ENCODE data around the gene FADS2. TPM values are rescaled to one million over a fixed set of nuclear protein-coding genes. Genes with fewer than 3 reads are reported as not detected.
A peak's percentile ranks its signal among the peaks of the same experiment; 100 is the strongest.

FADS2 gene
- total RNA-seq, 2 experiments from 2014 or later: 131 to 134 TPM

DNA sequence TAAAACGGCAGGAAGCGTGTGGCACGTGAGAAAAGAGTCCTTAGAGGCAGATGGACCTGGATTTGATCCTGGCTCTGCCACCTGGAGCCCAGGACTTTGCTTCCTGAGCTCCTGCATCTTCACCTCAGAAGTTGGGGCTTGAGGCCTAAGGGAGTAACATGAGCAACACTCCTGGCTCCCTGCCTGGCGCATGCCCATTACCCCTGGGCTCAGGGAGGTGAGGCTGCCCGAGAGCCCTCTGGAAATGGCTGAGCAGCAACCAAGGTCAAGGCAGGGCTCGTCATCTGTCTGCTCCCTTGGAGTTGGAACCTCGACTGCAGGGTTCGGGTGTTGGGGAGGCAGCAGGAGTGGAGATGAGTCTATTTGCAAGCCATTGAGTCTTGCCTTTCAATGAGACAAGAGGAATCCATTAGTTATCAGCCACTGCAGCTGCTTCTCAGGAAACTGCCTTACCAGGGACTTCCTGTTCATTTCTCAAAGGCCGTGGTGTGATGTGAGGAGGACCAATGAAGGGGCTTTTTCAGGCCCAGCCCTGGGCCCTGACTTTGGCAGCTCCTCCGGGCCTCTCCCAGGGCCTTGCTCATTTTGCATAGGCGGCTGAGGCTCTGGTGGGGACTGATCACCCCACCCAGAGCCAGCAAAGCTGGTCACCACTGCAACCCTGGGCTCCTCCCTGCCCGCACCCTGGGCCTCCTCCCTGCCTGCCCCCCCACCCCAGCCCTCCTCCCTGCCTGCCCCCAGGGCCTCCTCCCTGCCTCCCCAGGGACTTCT is 6.4 kb downstream of the FADS2 start:
- ATAC-seq: peak; percentile 99
- intact Hi-C loops (cut with micrococcal nuclease): no loop called here
- Mint-ChIP-seq H3K36me3 (ENCODE audit: low read depth) (peaks cover 51% of the 10 kb centered on the region), H3K27ac (peak overlapping the region; percentile 93), H3K27me3 (peaks cover 7% of the 10 kb centered on the region), H3K9me3 (no peaks in the 10 kb centered on the region), H3K4me3 (peak overlapping the region; percentile 43), H3K4me1 (ENCODE audit: low read depth) (peaks cover 50% of the 10 kb centered on the region)
- peak; percentile 89 for DNase-seq
- ChIA-PET CTCF (interaction anchor here (0.9 to 2.2 kb wide), 7 partner anchors 14 to 498 kb away, joined by 3 to 11 read pairs (median 3); partner anchors contain the start of gene FADS1), POLR2A (interaction anchor here (0.8 to 2.4 kb wide), 5 partner anchors 11 to 138 kb away, joined by 3 to 22 read pairs (median 7); partner anchors contain the start of genes FADS1, FEN1 and TMEM258)
- TF ChIP-seq, protein P1, sequence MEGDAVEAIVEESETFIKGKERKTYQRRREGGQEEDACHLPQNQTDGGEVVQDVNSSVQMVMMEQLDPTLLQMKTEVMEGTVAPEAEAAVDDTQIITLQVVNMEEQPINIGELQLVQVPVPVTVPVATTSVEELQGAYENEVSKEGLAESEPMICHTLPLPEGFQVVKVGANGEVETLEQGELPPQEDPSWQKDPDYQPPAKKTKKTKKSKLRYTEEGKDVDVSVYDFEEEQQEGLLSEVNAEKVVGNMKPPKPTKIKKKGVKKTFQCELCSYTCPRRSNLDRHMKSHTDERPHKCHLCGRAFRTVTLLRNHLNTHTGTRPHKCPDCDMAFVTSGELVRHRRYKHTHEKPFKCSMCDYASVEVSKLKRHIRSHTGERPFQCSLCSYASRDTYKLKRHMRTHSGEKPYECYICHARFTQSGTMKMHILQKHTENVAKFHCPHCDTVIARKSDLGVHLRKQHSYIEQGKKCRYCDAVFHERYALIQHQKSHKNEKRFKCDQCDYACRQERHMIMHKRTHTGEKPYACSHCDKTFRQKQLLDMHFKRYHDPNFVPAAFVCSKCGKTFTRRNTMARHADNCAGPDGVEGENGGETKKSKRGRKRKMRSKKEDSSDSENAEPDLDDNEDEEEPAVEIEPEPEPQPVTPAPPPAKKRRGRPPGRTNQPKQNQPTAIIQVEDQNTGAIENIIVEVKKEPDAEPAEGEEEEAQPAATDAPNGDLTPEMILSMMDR (IDR thresholded peaks at IDR 0.05): no peak

GRCh38 chr11:61836193-61836592 is 8.1 kb downstream of the FADS2 start:
- peaks cover 53% of the 10 kb centered on the region for H3K36me3 Mint-ChIP-seq (ENCODE audit: low read depth)
- no peak overlapping the region for H3K4me3 Mint-ChIP-seq
- peaks cover 1% of the 10 kb centered on the region for H3K27me3 Mint-ChIP-seq
- CTCF ChIA-PET: interaction anchor here (0.6 to 1.5 kb wide), 3 partner anchors 39 to 271 kb away, joined by 3 to 6 read pairs (median 4); no protein-coding TSS in a partner anchor
- ATAC-seq (no peak), DNase-seq (no peak)
- peak overlapping the region; percentile 68 for H3K27ac Mint-ChIP-seq
- intact Hi-C loops (cut with micrococcal nuclease): no loop called here
- POLR2A ChIA-PET: interaction anchor here (1.2 kb wide), 1 partner anchor 25 kb away, joined by 3 read pairs; no protein-coding TSS in a partner anchor
- no peaks in the 10 kb centered on the region for H3K9me3 Mint-ChIP-seq
- TF ChIP-seq, protein P1 (IDR thresholded peaks at IDR 0.05): no peak
- peaks cover 39% of the 10 kb centered on the region for H3K4me1 Mint-ChIP-seq (ENCODE audit: low read depth)

DNA sequence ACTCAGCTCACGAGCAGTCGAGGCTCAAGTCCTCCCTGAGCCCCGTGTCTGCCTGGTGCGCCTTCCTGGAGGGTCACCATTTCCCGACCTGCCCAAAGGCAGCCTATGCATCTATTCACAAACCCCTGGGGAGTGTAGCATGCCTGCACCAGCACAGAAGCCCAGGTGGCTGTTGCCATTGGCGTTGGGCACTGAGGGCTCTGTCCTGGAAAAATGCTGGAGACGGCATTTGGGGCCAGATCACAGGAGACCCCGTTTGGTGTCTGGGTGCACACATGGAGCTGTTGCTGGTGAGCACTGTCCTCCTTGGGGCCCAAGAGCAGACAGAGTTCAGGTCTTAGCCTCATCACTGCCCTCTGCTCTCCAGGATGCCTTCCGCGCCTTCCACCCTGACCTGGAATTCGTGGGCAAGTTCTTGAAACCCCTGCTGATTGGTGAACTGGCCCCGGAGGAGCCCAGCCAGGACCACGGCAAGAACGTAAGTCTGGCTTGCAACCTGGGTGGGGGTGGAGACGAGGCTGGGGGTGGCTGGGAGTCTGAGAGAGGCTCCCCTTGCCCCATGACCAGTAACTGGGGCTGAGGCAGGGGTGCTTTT is 9.4 kb downstream of the FADS2 start:
- POLR2A ChIA-PET: no interaction called here
- H3K27ac Mint-ChIP-seq: no peak overlapping the region
- H3K36me3 Mint-ChIP-seq (ENCODE audit: low read depth): peaks cover 58% of the 10 kb centered on the region
- DNase-seq: no peak
- CTCF ChIA-PET: no interaction called here
- TF ChIP-seq, protein P1 (IDR thresholded peaks at IDR 0.05): no peak
- no peak for ATAC-seq
- peaks cover 30% of the 10 kb centered on the region for H3K4me1 Mint-ChIP-seq (ENCODE audit: low read depth)
- no peaks in the 10 kb centered on the region for H3K27me3 Mint-ChIP-seq
- no peak overlapping the region for H3K4me3 Mint-ChIP-seq
- intact Hi-C loops (cut with micrococcal nuclease): no loop called here
- no peaks in the 10 kb centered on the region for H3K9me3 Mint-ChIP-seq

- Mint-ChIP-seq H3K36me3 (ENCODE audit: low read depth) (peaks cover 58% of the 10 kb centered on the region), H3K4me1 (ENCODE audit: low read depth) (peaks cover 21% of the 10 kb centered on the region), H3K9me3 (no peaks in the 10 kb centered on the region), H3K27me3 (no peaks in the 10 kb centered on the region), H3K27ac (no peak overlapping the region), H3K4me3 (no peak overlapping the region)
- ChIA-PET POLR2A (no interaction called here), CTCF (no interaction called here)
- no peak for ATAC-seq
- TF ChIP-seq, protein P1 (IDR thresholded peaks at IDR 0.05): no peak
- intact Hi-C loops (cut with micrococcal nuclease): no loop called here
- no peak for DNase-seq
These were observed 10.4 kb downstream of the FADS2 start for GRCh38 chr11:61838501-61838900.

DNA sequence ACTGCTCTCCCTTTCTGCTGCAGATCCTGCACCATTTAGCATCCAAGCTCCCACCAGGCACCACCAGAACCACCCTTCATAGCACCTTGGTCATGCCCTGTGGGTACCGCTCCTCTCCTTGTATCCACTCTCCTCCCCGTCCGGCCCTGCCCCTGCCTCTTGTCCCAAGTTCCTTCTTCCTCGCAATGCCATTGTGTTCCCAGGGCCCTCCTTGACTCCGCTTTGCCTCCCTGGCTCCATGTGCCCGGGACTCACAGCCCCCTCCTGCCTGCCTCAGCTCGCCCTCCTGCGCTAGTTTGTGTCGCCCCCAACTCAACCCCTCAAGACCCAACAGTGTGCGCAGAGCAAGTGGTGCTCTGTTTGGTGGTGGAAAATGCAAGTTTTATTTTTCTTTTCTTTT is 10.8 kb downstream of the FADS2 start:
- no peaks in the 10 kb centered on the region for H3K9me3 Mint-ChIP-seq
- TF ChIP-seq, protein P1 (IDR thresholded peaks at IDR 0.05): no peak
- H3K27ac Mint-ChIP-seq: no peak overlapping the region
- H3K4me1 Mint-ChIP-seq (ENCODE audit: low read depth): peaks cover 17% of the 10 kb centered on the region
- ChIA-PET POLR2A (no interaction called here), CTCF (no interaction called here)
- peaks cover 54% of the 10 kb centered on the region for H3K36me3 Mint-ChIP-seq (ENCODE audit: low read depth)
- DNase-seq (no peak), ATAC-seq (no peak)
- H3K27me3 Mint-ChIP-seq: no peaks in the 10 kb centered on the region
- no peak overlapping the region for H3K4me3 Mint-ChIP-seq
- intact Hi-C loops (cut with micrococcal nuclease): no loop called here

All from activated CD8-positive, alpha-beta T cell treated with anti-CD3 and anti-CD28 coated beads for 36 hours (primary cell).